HK-2 (cell line): ENCODE measurements around the gene KCNAB1.
"Not testable (repeated sequence)": the region's sequence is repeated elsewhere in the genome, so short reads cannot be mapped to it uniquely, and the experiment has no call there.

Experiments used
- DNase-seq: peaks from one replicate; pipeline ENCODE4 v3.0.0-alpha.2; 2018; ENCODE audit not compliant: unreplicated experiment

KCNAB1 gene

DNA sequence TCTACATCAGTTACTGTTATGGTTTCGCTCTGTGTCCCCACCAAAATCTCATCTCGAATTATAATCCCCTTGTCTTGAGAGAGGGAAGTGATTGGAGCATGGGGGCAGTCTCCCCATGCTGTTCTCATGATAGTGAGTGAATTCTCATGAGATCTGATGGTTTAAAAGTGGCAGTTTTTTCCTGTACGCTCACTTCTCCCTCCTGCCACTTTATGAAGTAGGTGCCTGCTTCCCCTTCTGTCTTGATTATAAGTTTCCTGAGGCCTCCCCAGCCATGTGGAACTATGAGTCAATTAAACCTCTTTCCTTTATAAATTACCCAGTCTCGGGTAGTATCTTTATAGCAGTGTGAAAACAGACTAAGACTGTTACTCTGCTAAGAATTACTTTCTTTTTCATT, 449.5 kb downstream of the KCNAB1 start:
- DNase-seq = not testable (repeated sequence)

DNA sequence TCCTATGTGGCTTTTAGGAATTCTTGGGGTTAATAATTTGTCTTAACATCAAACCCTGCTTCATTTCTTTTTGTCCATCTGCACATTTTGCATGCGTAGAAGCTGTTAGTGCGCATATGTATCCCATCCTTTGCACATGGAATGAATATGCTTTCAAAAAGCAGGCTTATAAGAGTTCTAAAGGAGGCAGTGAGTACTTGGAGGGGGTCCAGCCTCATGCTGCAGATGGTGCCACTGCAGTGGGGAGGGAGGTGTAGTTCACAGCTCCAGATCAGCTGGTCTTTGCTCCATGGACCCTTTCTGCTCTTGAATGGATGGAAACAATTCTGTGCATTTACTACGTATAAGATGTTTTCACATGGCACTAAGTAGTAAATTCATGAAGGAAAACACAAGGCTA, 455.3 kb downstream of the KCNAB1 start:
- DNase-seq = no peak

DNA sequence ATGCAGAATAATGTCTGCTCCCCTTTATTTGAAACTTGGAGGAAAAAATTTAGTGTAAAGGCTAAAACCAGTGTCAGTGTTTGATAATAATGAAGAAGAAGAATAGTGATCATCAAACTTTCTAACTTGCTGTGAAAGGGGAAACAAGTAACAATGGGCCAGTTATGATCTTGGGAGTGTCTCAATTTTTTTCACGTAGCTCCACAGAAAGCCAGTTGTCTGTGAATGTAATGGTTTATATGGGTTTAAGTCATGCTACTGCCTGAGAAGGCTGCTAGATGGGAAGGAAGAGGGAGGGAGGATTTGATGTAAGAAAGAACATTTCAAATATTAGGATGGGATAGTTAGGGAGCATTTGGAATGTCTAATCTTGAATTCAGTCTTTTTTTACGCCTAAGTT, 455.7 kb downstream of the KCNAB1 start:
- DNase-seq = no peak

DNA sequence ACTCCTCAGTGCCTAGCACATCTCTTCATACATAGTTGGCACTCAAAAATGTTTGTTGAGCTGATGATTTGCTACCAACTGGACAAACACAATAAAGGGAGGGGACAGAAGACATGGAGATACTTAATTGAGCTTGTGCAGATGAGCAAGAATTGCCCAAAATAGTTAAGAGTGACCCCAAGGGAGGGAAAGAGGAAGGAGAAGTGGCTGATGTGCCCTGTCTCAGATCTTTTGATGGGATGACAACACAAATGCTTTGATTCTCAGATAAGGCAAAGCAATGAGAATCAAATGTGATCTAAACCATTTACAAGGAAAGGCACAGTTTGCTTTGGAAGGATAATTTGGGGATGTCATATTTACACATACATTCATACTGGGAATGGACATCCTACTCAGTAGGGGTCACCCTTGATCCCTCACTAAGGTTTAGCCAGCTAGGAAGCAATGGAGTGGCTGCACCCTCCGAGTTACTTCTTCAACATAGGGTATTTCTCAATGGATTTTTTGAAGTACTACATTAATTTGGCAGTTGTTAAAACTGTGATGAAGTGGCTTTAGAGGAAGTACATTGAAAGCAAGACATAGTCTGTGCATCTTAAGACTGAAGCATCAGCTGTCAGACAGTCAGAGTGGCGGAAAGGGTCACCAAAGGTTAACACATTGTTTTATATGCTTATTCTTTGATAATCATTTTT, 456.4 kb downstream of the KCNAB1 start:
- DNase-seq = no peak

DNA sequence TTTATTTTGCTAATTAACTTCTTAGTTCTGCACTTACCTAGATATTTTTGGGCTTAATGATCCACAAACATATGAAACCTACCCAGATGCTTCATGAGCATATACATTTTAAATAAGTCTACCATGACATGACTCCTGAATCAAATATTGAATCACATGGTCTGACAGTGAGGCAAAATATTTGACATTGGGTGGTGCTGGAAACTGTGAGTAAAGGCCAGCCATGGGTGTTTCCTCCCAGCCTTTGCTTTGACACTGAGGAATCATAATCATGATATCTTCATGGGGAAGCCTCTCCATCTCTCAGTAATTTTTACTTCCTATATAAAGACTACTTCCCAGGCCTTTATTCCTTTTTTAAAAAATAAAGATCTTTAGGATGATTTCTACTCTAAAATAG, 457.4 kb downstream of the KCNAB1 start:
- no peak for DNase-seq

DNA sequence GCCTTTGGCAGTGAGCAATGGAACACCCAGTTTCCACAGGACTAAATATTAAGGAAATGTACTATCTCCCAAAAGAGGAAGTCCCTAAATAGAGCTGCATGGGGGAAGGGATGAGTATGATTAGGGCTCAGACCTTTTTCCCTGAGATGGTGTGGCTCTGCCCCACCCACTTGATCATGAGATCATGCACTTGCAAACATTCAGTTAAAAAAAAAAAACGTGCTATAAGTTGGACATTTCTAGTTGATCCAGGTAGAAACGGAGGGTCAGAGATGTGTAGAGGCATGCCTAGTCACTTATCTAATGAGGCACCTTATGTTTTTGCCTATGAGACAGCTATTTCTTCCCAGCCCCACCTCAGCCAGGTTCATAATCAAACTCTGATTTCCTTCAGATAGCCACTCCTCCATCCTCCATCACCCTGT, 459.1 kb downstream of the KCNAB1 start:
- no peak for DNase-seq

DNA sequence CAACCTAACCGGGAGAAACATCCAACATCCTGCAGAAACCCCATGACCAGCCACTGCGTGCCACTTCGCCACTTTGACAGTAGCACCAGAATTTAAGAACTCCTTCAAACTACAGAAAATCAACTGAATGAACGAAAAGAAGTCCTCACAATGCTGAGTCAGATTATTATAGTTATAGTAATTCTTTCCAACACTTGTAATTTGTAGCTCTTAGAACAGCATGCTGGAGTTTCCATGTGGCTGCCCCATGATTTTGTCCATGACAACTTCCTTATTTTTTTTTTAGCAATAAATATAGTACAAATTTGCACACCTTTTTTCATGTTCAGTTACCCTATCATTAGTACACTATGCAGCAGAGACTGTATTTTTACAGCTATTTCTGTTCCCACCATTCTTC, 460.7 kb downstream of the KCNAB1 start:
- no peak for DNase-seq

DNA sequence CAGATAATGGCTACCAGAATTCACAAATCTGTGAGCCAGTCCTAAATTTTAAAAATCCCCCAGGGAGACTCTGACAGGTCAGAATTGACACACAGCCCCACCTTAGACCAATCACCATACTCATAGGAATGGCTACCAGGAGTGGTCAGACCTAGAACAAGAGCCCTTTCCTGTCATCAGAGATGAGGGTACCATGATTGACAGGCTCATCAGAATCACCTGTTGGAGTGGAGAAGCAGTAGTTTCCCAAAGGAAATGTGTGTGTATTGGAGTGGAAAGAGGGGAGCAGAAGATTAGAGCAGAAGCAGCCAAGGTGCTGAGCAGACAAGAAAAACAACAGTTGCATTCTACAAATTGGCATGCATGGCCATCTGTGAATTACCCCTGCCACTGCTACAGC, 461.6 kb downstream of the KCNAB1 start:
- no peak for DNase-seq

DNA sequence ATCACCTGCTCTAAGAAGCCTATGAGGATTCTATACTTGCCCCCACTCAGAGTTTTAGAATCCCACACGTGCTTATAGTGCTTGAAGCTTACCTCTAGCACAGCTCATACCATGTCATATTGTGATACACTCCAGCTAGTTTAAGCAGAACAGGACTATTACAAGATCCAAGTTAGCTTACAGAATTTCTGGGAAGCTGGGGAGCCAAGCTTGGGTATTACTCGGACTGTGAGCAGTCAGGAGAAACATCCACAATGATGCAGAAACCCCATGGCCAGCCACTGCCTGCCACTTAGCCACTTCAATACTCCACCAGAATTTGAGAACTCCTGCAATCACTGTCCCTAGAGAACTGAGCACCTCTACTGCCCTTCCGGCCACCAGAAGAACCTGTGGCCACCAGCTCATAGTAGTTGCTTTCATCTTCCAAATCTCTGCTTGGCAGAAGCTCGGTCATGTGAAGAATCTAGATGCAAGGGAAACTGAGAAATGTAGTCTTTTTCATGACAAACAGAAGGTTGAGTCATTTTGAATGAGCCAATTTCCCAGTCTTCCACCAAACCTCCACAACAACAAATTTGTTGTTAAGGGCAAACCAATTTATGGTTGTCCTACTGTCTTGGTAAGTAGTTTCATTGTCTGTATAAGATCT, 462.3 kb downstream of the KCNAB1 start:
- DNase-seq = no peak

DNA sequence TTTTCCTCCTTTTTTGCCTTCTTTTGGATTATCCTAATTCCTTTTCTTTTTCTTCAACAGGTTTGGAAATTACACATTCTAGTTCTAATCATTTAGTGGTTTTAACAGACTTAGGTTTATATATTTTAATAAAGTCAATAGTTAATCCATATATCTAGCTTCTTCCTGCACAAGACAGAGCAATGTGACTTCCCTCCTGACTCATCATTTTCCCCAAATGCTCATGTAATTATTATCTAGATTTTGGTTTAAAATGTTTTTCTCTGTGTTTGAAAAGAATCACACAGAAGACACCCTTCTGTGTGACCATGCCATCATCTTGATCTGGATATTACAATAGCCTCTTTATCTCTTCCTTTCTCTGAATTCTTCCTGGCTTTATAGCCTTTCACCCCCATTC, 463.1 kb downstream of the KCNAB1 start:
- no peak for DNase-seq

DNA sequence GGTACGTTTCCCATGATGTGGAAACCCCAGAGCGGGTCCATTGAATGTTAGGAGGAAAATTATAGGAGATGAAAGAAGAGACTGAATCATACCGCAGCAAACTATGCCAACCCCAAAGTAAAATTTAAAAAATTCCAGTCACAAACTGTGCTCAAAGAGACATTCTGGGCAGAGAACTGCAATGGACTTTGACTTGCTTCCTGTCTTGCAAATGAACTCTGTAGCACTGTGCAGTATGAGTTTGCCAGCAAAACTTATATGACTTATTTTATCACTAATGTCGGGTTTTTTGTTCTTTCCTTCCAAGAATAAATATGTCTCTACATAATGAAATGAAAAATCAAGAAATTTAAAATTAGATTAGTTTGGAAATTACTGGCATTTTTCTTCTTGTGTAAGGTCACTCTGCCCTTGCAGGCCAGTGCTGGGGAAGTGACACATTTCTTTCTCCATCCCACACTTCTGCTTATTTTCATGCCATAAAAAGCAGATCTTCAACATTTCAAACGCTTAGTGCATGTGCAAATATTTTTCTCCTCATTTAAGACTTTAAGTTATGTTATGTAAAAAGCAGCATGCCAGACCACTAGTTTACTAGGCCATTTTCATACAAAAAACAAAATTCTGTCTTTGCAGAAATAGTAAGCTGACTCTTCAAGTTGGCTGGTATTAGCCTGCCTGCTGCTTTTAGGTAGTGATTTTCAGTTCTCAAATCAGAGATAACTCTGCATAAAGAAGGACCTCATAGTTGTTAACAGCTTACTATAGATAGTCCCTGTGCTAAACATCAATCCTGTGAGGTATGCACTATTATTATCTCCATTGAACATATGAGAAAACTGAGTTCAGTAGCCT, 466.8 kb downstream of the KCNAB1 start:
- no peak for DNase-seq

DNA sequence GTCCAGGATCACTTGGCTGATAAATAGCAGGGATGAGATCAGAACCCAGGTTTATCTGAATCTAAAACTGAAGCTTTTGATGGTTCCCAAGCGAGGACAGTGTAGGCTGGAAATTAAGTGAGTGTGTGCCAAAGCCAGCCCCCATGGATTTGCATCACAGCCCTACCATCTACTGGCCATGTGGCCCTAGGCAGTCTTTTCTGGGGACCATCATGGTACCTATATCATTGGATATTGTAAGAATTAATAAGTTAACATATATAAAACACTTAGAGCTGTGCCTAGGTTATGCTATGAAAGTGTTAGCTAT, 467.3 kb downstream of the KCNAB1 start:
- DNase-seq = no peak
